K562 (cell line): ENCODE measurements around the gene HDLBP. TPM values are rescaled to one million over a fixed set of nuclear protein-coding genes. Genes with fewer than 3 reads are reported as not detected.
A peak's percentile ranks its signal among the peaks of the same experiment; 100 is the strongest.

Source experiments
- ATAC-seq: fragments of 200-7000 bp; cut with Tn5 transposase; 3 replicates; pipeline ENCODE4 v1.9.1; 2020; ENCODE audit warnings: moderate library complexity
- BruUV-seq: library from RNA; stranded (reverse); fragments of 400-500 nt; replicated peaks from 2 replicates; lab custom pipeline; 2021; lab: Mats Ljungman, UMichigan
- CTCF ChIA-PET: fragments of 300-600 bp; formaldehyde crosslinking; extraction: SDS; loops from one replicate; lab custom pipeline; 2021; ENCODE audit warnings: low intra/inter-chr PET ratio; lab: Yijun Ruan, JAX
- POLR2A ChIA-PET: fragments of 300-600, 350-650 bp; sonication (Branson Sonifier 250); formaldehyde crosslinking; extraction: SDS; loops from one replicate; lab custom pipeline; 2021; ENCODE audit warnings: antibody characterized with exemption, inconsistent platforms; lab: Yijun Ruan, JAX
- DNase-seq, 4 experiments: peaks; one replicate each; pipeline versions ENCODE4 v3.0.0 to v3.0.0-alpha.2; 2011 to 2018; ENCODE audit warnings: low spot score in 3 of 4, mixed read lengths in 3 of 4; ENCODE audit errors: extremely low read depth in 1 of 4
- FAIRE-seq: peaks from 2 replicates; lab custom pipeline; 2011; peaks lifted over from hg19 to GRCh38; lab: Jason Lieb, UNC
- H2AFZ ChIP-seq: 2 replicates; pipeline ENCODE4 v1.6.0; 2011; ENCODE audit warnings: low read depth, low read length, control low read depth, inconsistent platforms
- H3K27ac ChIP-seq: fragments of 200-600 bp; 3 replicates; pipeline ENCODE4 v1.8.0; 2011; ENCODE audit warnings: low read depth, mild to moderate bottlenecking, control low read depth, inconsistent platforms, low read length, moderate library complexity, mixed read lengths; ENCODE audit errors: extremely low read depth
- H3K27me3 ChIP-seq, 2 experiments: fragments of 300-600 bp in 1 of 2; 2 replicates in 1 of 2; 3 replicates in 1 of 2; pipeline versions ENCODE4 v1.6.0 to v1.8.0; 2011; ENCODE audit warnings: inconsistent platforms in 2 of 2, low read length in 2 of 2, mild to moderate bottlenecking in 1 of 2, mixed read lengths in 1 of 2, moderate library complexity in 1 of 2; ENCODE audit not compliant: control insufficient read depth in 2 of 2, insufficient read depth in 2 of 2
- H3K36me3 ChIP-seq: fragments of 300-600 bp; 3 replicates; pipeline ENCODE4 v1.8.0; 2011; ENCODE audit warnings: mild to moderate bottlenecking, low read length, inconsistent platforms; ENCODE audit not compliant: control insufficient read depth, insufficient read depth
- H3K4me1 ChIP-seq, 2 experiments: fragments of 200-600 bp in 1 of 2; replicated peaks in 1 of 2; 2 replicates in 1 of 2; 3 replicates in 1 of 2; pipeline versions ENCODE4 v1.5.1 to v1.8.0; 2011; ENCODE audit warnings: inconsistent platforms in 2 of 2, low read length in 2 of 2, mild to moderate bottlenecking in 1 of 2, mixed read lengths in 1 of 2, moderate library complexity in 1 of 2; ENCODE audit not compliant: control insufficient read depth in 2 of 2, insufficient read depth in 2 of 2
- H3K4me2 ChIP-seq: 2 replicates; pipeline ENCODE4 v1.6.1; 2011; ENCODE audit warnings: low read length, control low read depth, inconsistent platforms, mixed read lengths; ENCODE audit not compliant: insufficient read depth
- H3K4me3 ChIP-seq: fragments of 200-600 bp; sonication (generic), shearing (Covaris generic); 2 replicates; pipeline ENCODE4 v1.5.1; 2016; ENCODE audit warnings: control low read depth, inconsistent platforms
- H3K79me2 ChIP-seq: fragments of 200-600 bp; 3 replicates; pipeline ENCODE4 v1.8.0; 2011; ENCODE audit warnings: low read length, inconsistent platforms; ENCODE audit not compliant: control insufficient read depth, insufficient read depth
- H3K9ac ChIP-seq, 2 experiments: 2 replicates each; pipeline versions ENCODE4 v1.6.0 to v1.6.1; 2011; ENCODE audit warnings: low read depth in 2 of 2, low read length in 2 of 2, control low read depth in 1 of 2, inconsistent platforms in 1 of 2, mild to moderate bottlenecking in 1 of 2, mixed read lengths in 1 of 2; ENCODE audit not compliant: insufficient read depth in 1 of 2
- H3K9me1 ChIP-seq: one replicate; pipeline ENCODE4 v1.6.0; 2011; ENCODE audit warnings: inconsistent platforms, mild to moderate bottlenecking, low read length, moderate library complexity; ENCODE audit not compliant: control insufficient read depth, insufficient read depth
- H3K9me3 ChIP-seq: replicated peaks from 2 replicates; pipeline ENCODE4 v1.5.1; 2011; ENCODE audit warnings: low read depth, low read length, inconsistent platforms; ENCODE audit not compliant: control insufficient read depth, insufficient read depth
- H4K20me1 ChIP-seq: replicated peaks from 2 replicates; pipeline ENCODE4 v1.6.1; 2011; ENCODE audit warnings: low read length, inconsistent platforms, mixed read lengths; ENCODE audit not compliant: control insufficient read depth, insufficient read depth
- EGR1 ChIP-seq: fragments of 450-650 bp; conservative IDR thresholded peaks from 2 replicates; pipeline ENCODE4 v1.6.1; 2017; ENCODE audit warnings: mild to moderate bottlenecking
- PHB2 ChIP-seq: fragments of 450-650 bp; IDR thresholded peaks from 2 replicates; pipeline ENCODE4 v1.6.1; 2017; ENCODE audit warnings: low read depth
- POLR2A ChIP-seq: fragments of 450-650 bp; conservative IDR thresholded peaks from 2 replicates; pipeline ENCODE4 v1.6.1; 2016
- POLR2G ChIP-seq: fragments of 200-400 bp; formaldehyde crosslinking; IDR thresholded peaks from 2 replicates; pipeline ENCODE4 v1.6.1; 2017; ENCODE audit warnings: low read depth, mild to moderate bottlenecking, antibody characterized with exemption, low read length, moderate library complexity
- RBM14 ChIP-seq: fragments of 200-400 bp; formaldehyde crosslinking; IDR thresholded peaks from 2 replicates; pipeline ENCODE4 v1.6.1; 2018; ENCODE audit warnings: low read depth, mild to moderate bottlenecking, low read length, moderate library complexity, borderline replicate concordance; ENCODE audit not compliant: insufficient read depth
- RBM22 ChIP-seq: fragments of 200-400 bp; formaldehyde crosslinking; IDR thresholded peaks from 2 replicates; pipeline ENCODE4 v1.6.1; 2018; ENCODE audit warnings: low read length, low read depth; ENCODE audit not compliant: poor library complexity, severe bottlenecking
- SLC30A9 ChIP-seq: fragments of 250-450 bp; sonication (Bioruptor Pico); IDR thresholded peaks from 2 replicates; pipeline ENCODE4 v1.8.0; 2022; ENCODE audit warnings: mild to moderate bottlenecking, moderate library complexity
- WGBS: fragments of 100-300 bp; shearing (Covaris generic); methylation state at CpG from one replicate; pipeline ENCODE4 v1.1.6; 2016; ENCODE audit warnings: low coverage, mixed read lengths; ENCODE audit not compliant: insufficient coverage; ENCODE audit errors: missing lambda C conversion rate; 5-methylcytosine and 5-hydroxymethylcytosine counted together
- in situ Hi-C: fragments of 300-500 bp; cut with MboI; formaldehyde crosslinking; loops from 4 replicates; pipeline ENCODE4 v1.15.0; 2018; ENCODE audit warnings: inconsistent platforms, mixed read lengths
- intact Hi-C: fragments of 100-400 bp; cut with micrococcal nuclease; formaldehyde crosslinking; loops from 2 replicates; pipeline ENCODE4 v1.14.2; 2022
- polyA plus RNA-seq, 8 experiments: library from polyadenylated mRNA; depleted of rRNA in 4 of 8; stranded (reverse) in 5 of 8; unstranded in 3 of 8; fragments of >200 nt; fragmentation: Nextera tagmentation in 2 of 8; fragmentation: Illumina TruSeq in 1 of 8; extraction: Ambion mirVana in 2 of 8; extraction: Trizol in 1 of 8; gene quantifications; 2 replicates each; pipeline versions ENCODE4 v1.2.1 to v1.2.3, GENCODE V29; 2011 to 2014; ENCODE audit warnings: inconsistent platforms in 1 of 8, missing spikeins in 1 of 8
- total RNA-seq, 7 experiments: library from RNA; depleted of rRNA in 6 of 7; stranded (reverse); fragments of >200 nt in 6 of 7; fragmentation: Illumina TruSeq in 2 of 7; extraction: Trizol in 2 of 7; gene quantifications; 2 replicates each; pipeline versions ENCODE4 v1.2.1 to v1.2.3, GENCODE V29; 2011 to 2021; ENCODE audit warnings: low replicate concordance in 1 of 7
- TF ChIP-seq, protein P1 (sequence below): fragments of 250-450 bp; sonication (Bioruptor Pico); IDR thresholded peaks from 2 replicates; pipeline ENCODE4 v1.8.0; 2022; ENCODE audit warnings: inconsistent platforms

The HDLBP gene
- total and polyA plus RNA-seq, 9 of the 15 experiments (the other 6 are each of a cell fraction or from before 2014, with no cell fraction given): 24.4 to 378 (median 146) TPM

DNA sequence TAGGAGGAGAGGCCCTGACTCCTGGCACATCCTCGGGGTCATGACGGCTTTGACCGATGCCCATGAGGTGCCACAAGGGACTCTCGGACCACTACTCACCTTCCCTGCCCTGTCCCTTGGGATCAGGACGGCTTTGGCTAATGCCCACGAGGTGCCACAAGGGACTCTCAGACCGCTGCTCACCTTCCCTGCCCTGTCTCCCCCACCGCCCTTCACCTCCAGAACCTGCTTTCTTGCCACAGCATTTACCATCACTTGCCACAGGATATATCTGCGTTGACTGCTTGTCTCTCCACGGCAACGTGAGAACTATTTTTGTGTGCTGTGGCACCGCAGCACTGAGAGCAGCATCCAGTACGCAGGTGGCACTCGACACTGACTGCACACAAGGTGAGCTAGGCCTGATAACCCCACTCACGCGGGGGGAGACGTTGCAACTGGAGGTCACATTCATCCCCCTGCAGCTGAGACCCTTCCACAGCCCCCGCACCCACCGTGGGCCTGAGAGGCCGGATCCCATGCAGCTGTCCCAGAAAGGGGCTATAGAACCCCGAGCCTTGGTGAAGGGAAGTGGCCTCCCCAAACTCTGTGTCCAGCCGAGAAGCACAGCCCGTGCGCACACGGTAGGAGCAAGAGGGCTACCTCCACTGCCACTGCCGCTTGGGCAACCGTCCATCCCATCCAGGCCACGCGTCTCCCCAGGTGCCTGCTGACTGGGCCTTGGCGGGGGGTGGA lies 79.4 kb downstream of the HDLBP start:
- no peak overlapping the region for H3K9ac ChIP-seq
- H3K27me3 ChIP-seq: no peaks in the 10 kb centered on the region
- H4K20me1 ChIP-seq: no peaks in the 10 kb centered on the region
- H3K4me1 ChIP-seq: no peaks in the 10 kb centered on the region
- no peak overlapping the region for H3K4me3 ChIP-seq
- no TSS peak for BruUV-seq
- peak; percentile 51; the same call in 1 of the 2 replicates for TF ChIP-seq POLR2G
- no peak for TF ChIP-seq RBM22
- TF ChIP-seq, protein P1, sequence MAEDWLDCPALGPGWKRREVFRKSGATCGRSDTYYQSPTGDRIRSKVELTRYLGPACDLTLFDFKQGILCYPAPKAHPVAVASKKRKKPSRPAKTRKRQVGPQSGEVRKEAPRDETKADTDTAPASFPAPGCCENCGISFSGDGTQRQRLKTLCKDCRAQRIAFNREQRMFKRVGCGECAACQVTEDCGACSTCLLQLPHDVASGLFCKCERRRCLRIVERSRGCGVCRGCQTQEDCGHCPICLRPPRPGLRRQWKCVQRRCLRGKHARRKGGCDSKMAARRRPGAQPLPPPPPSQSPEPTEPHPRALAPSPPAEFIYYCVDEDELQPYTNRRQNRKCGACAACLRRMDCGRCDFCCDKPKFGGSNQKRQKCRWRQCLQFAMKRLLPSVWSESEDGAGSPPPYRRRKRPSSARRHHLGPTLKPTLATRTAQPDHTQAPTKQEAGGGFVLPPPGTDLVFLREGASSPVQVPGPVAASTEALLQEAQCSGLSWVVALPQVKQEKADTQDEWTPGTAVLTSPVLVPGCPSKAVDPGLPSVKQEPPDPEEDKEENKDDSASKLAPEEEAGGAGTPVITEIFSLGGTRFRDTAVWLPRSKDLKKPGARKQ: no peak
- 0 out of 2 replicates have a peak, but pooled peaks have one; percentile 27 for TF ChIP-seq POLR2A
- TF ChIP-seq RBM14: no peak
- TF ChIP-seq SLC30A9 (CRISPR knock-in tag): no peak
- no peak for TF ChIP-seq EGR1
- no peak for TF ChIP-seq PHB2
- in situ Hi-C loops (no loop called here), intact Hi-C loops (no loop called here)
- POLR2A ChIA-PET: interaction anchor here (0.6 to 0.8 kb wide), 2 partner anchors 12 to 31 kb away, joined by 3 read pairs; no protein-coding TSS in a partner anchor
- ATAC-seq (no peak), DNase-seq (no peak), FAIRE-seq (no peak)
- no peak overlapping the region for H3K27ac ChIP-seq
- no peaks in the 10 kb centered on the region for H3K9me3 ChIP-seq
- no peaks in the 10 kb centered on the region for H3K79me2 ChIP-seq
- H3K9me1 ChIP-seq: no peaks in the 10 kb centered on the region
- H3K36me3 ChIP-seq: peaks cover 89% of the 10 kb centered on the region; the same call in 2 of the 3 replicates
- CTCF ChIA-PET: no interaction called here
- no peak overlapping the region for H3K4me2 ChIP-seq
- 89% methylated on average over 12 of the region's 30 CpGs for WGBS
- no peak overlapping the region for H2AFZ ChIP-seq
